H54 (cell line): Measurements from ENCODE around the gene ACYP2.
"Not testable (repeated sequence)": the region's sequence is repeated elsewhere in the genome, so short reads cannot be mapped to it uniquely, and the experiment has no call there.

Source experiments
- DNase-seq: peaks from one replicate; pipeline ENCODE4 v3.0.0; 2011; ENCODE audit warnings: low spot score, mixed read lengths; ENCODE audit not compliant: insufficient read length
- FAIRE-seq: peaks from 3 replicates; lab custom pipeline; 2011; peaks lifted over from hg19 to GRCh38; lab: Jason Lieb, UNC
- POLR2A ChIP-seq: IDR thresholded peaks from 2 replicates; pipeline ENCODE4 v1.6.1; 2011; ENCODE audit warnings: low read depth, mild to moderate bottlenecking, low read length

The ACYP2 gene

DNA sequence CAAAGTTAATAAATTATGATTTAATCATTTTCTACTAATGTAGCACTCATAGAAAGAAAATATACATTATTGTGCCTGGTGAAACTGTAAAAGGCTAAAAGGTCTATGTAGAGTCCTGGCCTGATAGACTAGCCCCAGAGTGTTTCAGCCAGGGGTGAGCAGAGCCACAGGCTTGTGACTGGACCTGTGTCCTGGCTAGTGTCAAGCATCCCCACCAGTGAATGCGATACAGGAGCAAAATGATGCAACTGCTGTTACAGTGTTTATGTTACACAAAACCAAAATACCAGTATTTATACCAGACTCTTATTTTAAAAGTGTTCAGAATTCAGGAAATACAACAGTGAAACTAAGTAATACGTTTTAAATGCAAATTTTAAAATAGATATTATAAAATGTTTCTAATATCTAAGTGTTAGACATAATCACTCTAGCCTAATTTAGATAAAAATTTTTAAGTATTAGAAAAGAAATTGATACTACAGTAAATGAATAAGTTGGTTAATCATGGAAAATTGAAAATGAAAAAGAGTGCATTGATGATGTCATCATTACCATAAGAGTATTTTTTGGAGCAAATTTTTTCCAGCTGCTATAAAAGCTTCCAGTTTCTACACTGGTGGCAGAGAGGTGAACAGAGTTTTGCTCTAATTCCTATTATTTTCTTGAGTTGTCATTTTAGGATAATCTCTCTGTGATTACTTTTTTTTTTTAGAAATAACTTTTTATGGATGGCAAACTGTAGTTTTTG, 146.8 kb downstream of the ACYP2 start:
- no peak for TF ChIP-seq POLR2A
- no peak for FAIRE-seq
- no peak for DNase-seq

DNA sequence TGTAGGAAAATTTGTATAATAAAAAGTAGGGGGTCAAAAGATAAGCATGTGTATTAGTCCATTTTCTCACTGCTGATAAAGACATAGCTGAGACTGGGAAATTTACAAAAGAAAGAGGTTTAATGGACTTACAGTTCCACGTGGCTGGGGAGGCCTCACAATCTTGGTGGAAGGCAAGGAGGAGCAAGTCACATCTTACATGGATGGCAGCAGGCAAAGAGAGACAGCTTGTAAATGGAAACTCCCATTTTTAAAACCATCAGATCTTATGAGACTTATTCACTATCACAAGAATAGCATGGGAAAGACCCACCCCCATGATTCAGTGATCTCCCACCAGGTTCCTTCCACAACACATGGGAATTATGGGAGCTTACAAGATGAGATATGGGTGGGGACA, 149.7 kb downstream of the ACYP2 start:
- not testable (repeated sequence) for DNase-seq, FAIRE-seq

DNA sequence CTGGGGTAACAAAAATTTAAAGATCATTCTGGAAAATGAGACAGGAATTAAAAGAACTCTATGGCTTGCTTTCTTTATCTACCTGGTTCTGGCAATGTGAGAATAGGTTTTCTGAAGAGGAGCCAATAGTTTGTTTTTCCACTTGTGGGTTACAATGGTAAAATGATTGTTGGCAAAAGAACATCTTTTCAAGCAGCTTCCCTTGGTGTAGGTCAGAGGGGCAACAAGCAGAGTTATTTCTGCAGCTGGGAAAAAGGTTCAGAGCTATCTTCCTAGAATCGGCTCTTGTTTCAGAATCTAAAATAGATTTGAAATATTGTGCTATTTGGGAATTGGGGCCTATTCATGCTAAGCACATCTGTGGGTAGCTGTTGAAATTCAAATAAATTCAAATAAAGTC, 152.2 kb downstream of the ACYP2 start:
- no peak for TF ChIP-seq POLR2A
- DNase-seq (no peak), FAIRE-seq (no peak)

DNA sequence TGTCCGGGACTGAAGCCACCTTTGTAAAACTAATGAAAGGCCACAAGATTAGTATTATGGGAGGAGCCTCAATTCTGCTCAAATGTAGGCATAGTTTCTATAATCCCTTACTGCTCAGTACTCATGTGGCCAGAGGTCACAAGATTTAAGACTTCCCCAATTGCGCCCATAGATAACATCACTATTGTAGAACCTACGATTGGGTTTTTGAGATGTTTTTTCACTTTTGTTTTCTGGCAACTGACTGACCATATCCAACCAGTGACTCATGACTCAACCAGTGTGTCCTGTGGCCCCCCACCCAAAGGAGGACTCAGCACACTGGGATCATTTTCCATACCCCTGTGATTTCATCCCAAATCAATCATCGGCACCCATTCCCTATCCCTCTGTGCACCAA, 155.8 kb downstream of the ACYP2 start:
- FAIRE-seq (no peak), DNase-seq (no peak)
- no peak for TF ChIP-seq POLR2A

DNA sequence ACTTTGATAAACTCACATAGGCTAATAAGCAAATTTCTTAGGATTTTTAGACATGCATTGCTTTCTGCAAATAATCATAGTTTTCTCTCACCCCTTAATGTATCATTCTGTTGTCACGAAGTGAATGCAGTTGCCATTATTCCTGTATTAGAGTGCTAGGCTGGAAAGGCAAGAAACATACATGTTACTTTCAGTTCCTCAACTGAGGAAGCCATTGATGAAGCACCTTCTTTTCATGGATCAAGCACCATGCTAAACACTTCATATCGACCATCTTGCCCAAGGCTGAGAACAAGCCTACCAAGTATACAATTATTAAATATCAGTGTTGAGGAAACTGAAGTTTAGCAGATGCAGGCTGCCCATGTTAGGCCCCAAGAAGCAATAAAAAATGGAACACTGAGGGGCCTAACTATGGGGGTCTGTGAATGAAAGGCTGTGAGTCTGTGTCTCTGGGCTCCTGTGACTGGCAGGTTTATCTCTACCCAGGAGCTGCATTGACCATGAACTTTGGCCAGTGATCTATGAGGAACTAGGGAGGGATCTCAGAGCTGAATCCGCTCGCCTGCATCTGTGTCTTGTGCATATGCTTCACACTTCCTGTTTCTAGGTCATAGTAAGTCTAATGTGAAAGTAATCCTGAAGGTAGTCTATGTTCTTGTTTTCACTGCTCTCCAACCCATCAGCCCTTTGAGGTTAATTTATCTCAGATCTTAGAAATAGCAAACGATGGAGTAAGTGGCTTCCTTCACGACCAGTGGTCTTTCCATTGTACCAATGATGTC, 156.6 kb downstream of the ACYP2 start:
- TF ChIP-seq POLR2A: no peak
- peak; percentile 23 for FAIRE-seq
- no peak for DNase-seq

DNA sequence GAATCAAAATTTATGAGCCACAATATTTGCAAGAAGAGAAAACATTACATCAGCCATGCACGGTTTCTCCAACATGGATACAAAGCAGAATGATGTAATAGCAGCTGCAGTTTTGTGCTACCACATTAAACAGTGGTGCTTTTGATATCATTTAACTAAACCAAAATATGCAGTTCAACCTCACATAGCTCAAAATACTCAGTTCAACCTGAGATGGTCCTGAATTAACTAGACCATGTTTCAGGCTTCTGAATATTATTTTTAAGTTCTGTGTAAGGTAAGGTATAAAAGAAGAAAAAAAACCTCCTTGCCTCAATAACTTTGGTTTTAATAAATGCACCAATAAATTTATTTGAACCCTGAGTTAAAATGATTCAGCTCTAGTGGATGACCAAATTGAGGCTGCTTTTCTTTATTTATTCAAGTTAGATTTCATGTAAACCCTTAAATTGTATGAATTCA, 159.4 kb downstream of the ACYP2 start:
- DNase-seq (no peak), FAIRE-seq (peak; percentile 67)

DNA sequence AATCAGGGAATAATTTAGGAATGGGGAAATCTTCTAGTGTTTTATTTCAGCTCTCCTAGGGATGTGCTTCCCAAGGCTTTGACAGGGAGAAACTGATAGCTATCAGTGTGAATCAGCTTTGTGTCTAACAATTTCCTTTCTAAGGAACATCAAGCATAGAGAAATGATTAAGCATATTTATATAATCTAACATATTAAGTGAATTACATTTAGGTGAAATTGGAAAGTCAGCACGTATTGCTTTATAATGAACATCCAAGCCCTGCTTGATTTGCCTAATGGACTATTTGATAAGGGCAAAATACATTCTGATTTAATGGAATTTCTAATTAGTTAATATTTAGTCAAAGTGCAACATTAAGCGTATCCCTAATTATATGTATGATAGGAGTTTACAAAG, 160.1 kb downstream of the ACYP2 start:
- no peak for TF ChIP-seq POLR2A
- DNase-seq (no peak), FAIRE-seq (no peak)

More for the DNA sequence above, 159.4 kb downstream of the ACYP2 start:
- no peak for TF ChIP-seq POLR2A

DNA sequence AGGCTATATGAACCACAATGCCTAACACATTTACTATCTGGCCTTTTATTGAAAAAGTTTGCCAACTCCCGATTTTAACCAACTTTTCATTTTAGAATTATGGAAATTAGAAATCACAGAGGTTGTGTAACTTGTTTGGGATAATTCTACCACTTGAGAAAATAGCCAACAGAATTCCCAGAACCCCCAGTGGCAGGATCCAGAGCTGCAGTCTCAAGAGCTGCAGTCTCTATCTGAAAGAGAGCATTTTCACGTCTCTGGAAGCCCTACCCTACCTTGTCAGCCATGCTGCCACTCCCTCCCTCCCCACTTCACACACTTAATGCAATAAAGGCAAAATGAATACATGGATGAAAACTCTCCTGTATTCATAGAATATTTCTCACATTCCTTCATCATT, 164.0 kb downstream of the ACYP2 start:
- TF ChIP-seq POLR2A: no peak
- FAIRE-seq (no peak), DNase-seq (no peak)

DNA sequence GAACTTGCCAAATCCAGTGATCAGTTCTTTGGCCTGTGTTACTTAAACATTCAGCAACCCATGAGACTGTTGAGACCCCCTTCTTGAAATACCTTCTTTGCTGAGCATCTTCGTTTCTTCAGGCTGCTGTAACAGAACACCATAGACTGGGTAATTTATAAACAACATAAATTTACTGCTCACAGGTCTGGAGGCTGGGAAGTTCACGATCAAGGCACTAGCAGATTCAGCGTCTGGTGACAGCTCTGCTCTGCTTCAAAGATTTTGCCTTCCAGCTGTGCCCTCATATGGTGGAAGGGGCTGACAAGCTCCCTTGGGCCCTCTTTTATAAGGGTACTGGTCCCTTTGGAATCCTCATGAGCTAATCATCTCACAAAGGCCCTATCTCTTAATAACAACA, 169.4 kb downstream of the ACYP2 start:
- no peak for FAIRE-seq

DNA sequence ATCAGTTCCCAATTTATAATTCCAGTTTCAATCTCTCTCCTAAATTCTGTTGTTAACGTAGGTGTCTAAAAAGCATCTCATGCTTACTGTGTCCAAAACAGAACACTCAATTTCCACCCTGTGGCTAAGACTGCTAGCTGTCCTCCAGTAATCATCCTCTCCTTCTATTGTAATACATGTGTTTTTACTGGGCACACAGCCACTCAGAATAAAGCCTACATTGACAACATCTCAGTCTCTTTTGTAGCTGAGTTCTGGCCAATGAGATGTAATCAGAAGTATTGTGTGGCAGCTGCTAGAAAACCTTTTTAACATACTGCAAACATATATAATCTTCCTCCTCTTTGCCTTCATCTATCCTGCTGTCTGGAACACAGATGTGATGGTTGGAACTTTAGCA, 170.0 kb downstream of the ACYP2 start:
- FAIRE-seq (no peak), DNase-seq (no peak)
- TF ChIP-seq POLR2A: no peak

More for the DNA sequence above, 169.4 kb downstream of the ACYP2 start:
- no peak for DNase-seq
- no peak for TF ChIP-seq POLR2A

DNA sequence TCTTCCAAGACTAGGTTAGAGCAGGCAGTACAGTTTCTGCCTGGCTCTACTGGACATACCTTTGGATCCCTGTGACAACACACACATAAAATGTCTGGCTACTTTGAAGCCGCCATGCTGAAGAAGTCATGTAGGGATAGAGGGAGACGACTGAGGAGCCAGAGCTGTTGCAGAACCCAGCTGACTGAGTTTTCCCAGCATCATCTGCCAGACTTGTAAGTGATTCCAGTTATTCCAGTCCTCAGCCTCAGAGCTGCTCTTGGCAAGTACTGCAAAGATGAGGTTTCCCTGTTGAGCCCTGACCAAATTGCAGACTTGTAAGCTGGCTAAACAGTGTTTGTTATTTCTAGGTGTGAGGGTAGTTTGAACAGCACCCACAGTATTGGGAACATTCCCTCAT, 172.1 kb downstream of the ACYP2 start:
- no peak for TF ChIP-seq POLR2A
- FAIRE-seq: peak; percentile 33
- no peak for DNase-seq

DNA sequence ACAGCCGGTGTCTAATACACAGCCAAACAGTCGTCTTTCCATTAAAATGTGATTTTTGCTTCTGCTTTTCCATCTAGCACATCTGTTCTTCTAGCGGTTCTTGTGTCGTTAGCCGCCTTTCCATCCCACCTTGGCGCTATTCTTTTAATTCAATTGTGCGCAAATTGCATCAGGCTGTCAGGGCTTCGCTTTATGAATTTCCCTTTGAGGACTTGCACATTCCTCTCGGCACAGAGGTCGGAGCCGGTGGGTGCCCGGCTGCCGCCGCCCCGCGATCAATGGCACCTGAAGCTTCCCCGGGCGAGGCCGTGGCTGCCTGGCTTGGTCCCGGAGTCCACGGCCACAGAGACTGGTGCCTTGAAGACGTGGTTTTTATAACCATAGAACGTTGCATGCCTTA, 174.5 kb downstream of the ACYP2 start:
- DNase-seq: no peak
- TF ChIP-seq POLR2A: no peak
- no peak for FAIRE-seq

DNA sequence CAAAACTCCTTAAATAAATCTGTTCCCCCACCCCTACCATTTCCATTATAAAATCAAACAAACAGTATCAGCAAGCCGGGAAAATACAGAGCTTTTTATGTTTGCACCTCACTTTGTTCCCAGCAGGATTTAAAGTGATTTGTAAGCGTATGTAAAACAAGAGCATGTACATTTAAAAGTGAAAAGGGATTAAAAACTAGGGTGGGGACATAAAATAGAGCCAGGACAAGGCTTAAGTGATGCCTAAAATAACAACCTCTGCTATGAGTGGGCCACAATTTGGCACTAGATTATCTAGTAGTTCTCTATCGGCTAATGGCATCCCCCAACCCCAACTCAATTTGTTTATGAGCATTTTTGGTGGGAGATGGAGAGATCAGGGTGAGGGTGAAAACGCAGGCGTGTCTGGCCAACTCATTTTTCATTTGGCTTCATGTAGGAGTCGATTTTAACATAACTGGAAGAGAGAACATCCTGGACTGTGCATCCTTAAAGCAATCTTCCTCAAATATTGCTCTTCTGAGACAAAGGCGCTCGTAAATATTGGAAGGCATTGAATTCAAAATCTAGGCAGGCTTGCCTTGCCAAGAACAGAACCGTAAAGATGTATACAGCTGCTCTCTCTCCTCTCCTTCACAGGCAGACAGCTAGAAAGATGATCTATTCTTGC, 175.1 kb downstream of the ACYP2 start:
- no peak for TF ChIP-seq POLR2A
- no peak for DNase-seq
- FAIRE-seq: no peak

DNA sequence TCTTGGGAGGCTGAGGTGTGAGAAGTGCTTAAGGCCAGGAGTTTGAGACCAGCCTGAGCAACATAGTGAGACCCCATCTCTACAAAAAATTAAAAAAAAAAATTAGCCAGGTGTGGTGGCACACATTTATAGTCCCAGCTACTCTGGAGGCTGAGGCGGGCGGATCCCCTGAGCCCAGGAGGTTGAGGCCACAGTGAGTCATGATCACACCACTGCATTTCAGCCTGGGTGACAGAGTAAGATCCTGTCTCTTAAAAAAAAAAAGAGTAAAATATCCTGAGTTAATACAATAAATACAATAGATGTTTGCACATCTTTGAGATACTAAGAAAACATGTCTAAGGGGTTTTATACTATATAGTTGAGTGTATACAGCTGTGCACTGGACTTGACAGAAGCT, 179.2 kb downstream of the ACYP2 start:
- not testable (repeated sequence) for FAIRE-seq, DNase-seq
